ENCODE results near the gene FEZ2. TPM values are rescaled to one million over a fixed set of nuclear protein-coding genes. Genes with fewer than 3 reads are reported as not detected.

FEZ2 gene
- polyA plus RNA-seq, 2 of the 4 experiments (the other 2 are of a cell fraction) = 52.5 to 124 TPM

DNA sequence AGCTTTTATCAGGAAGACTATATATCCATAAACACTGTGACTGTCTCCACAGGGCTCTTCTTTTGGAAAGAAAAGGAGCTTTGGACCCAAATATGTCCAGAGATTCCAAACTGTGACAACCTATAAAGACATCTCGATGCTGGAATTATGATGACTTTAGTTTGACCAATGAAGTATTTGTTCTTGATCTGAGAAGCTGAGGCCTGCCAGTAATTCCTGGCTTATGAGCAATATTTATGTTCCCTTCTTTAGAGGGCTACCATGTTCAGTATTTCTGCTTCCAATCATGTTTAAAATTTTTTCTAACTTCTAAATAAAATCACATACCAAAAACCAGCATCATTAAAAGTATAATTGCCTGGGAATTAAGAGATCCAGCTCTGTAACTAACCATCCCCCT, 41.1 kb downstream of the FEZ2 start:
- ATAC-seq = peak in 1 of 2 experiments; percentile 1; a peak in 2 of 6 replicates
- CTCF ChIA-PET = interaction anchor here (0.8 to 2.3 kb wide), 7 partner anchors 13 to 204 kb away, joined by 3 to 8 read pairs (median 4); no protein-coding TSS in a partner anchor
- 4% methylated on average over 1 of the region's 1 CpG for WGBS (ENCODE audit: missing lambda C conversion rate)
- no peak for DNase-seq (ENCODE audit: low read depth in 1 of 2, low spot score in 1 of 2)
- Histone ChIP-seq H3K9me3 (no peaks in the 10 kb centered on the region), H3K4me3 (no peak overlapping the region), H3K4me1 (peaks cover 40% of the 10 kb centered on the region), H3K27ac (peak overlapping the region; percentile 4 to 12; a peak in 3 of 6 replicates), H3K4me2 (peak overlapping the region; percentile 20; the same call in 2 of the 3 replicates)
- no peak for TF ChIP-seq FOSL2 (IDR thresholded peaks at IDR 0.05)
- TF ChIP-seq FOSL2 (CRISPR knock-in tag; IDR thresholded peaks at IDR 0.05) = peak; percentile 28; the same call in 1 of the 2 replicates
- TF ChIP-seq ZNF302 (CRISPR knock-in tag; IDR thresholded peaks at IDR 0.05) = no peak
- FAIRE-seq = no peak
- POLR2A ChIA-PET = interaction anchor here (1.1 kb wide), 1 partner anchor 95 kb away, joined by 3 read pairs; no protein-coding TSS in a partner anchor

DNA sequence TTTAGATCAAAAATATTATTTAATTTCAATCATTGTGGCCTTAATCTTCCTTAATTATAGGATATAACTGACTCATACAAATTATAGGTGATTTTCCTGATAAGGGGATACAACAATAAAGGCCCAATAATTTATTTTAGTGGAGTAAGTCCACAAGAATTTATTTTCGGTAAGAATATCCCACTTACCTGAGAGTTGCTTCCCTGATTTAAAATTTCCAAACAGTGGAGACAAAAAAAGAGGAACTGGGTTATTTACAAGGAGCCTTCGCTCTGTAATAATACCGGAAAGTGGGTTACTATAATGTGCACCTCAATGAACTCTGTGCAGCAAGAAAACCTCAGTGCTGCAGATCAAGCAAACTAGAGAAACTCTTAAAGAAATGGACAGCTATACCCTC, 42.2 kb downstream of the FEZ2 start:
- Histone ChIP-seq H3K9me3 (no peaks in the 10 kb centered on the region), H3K4me1 (peaks cover 29% of the 10 kb centered on the region), H3K27ac (peak overlapping the region in 1 of 2 experiments; percentile 12; a peak in 3 of 6 replicates), H3K4me2 (no peak overlapping the region), H3K4me3 (no peak overlapping the region)
- DNase-seq (ENCODE audit: low read depth in 1 of 2, low spot score in 1 of 2) (no peak), FAIRE-seq (no peak), ATAC-seq (peak in 1 of 2 experiments; percentile 5; a peak in 1 of 6 replicates)
- ChIA-PET CTCF (interaction anchor here (1.2 to 2.3 kb wide), 3 partner anchors 12 to 108 kb away, joined by 3 to 8 read pairs (median 4); no protein-coding TSS in a partner anchor), POLR2A (no interaction called here)
- WGBS (ENCODE audit: missing lambda C conversion rate) = 92% methylated on average over 3 of the region's 3 CpGs
- no peak for TF ChIP-seq TFCP2L1 (CRISPR knock-in tag; IDR thresholded peaks at IDR 0.05)
- peak; percentile 74; the same call in 1 of the 2 replicates for TF ChIP-seq POLR2AphosphoS2 (conservative IDR thresholded peaks at IDR 0.05; ENCODE audit: low read length)

DNA sequence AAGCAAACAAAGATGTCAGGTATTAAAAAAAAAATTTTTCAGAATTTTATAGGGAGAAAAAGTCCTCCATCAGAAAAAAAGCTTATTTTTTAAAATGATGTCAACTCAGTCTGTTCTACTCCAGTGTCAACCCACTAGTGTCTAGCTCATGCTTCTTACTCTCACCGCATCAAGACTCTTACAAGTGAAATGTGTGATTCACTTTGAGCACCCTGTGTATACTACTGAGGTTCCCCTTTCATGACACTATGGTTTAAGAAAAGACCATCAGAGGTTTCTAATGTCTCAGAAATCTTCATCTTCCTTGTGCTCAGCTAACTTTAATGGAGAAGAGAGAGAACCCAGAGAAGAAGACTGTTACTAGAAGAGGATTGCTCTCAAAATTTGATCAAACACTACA, 43.4 kb downstream of the FEZ2 start:
- TF ChIP-seq, protein P1, sequence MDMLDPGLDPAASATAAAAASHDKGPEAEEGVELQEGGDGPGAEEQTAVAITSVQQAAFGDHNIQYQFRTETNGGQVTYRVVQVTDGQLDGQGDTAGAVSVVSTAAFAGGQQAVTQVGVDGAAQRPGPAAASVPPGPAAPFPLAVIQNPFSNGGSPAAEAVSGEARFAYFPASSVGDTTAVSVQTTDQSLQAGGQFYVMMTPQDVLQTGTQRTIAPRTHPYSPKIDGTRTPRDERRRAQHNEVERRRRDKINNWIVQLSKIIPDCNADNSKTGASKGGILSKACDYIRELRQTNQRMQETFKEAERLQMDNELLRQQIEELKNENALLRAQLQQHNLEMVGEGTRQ (IDR thresholded peaks at IDR 0.05) = no peak
- TF ChIP-seq MYC (IDR thresholded peaks at IDR 0.05; ENCODE audit: borderline replicate concordance, low read length) (no peak), EHMT2 (IDR thresholded peaks at IDR 0.05; ENCODE audit: low read depth) (no peak), RCOR1 (IDR thresholded peaks at IDR 0.05; ENCODE audit: low read depth, low read length) (no peak), BHLHE40 (IDR thresholded peaks at IDR 0.05; ENCODE audit: low read depth, low read length) (no peak), FOSB (CRISPR knock-in tag; IDR thresholded peaks at IDR 0.05) (no peak), NPAS2 (CRISPR knock-in tag; IDR thresholded peaks at IDR 0.05; ENCODE audit: borderline replicate concordance) (no peak), PHF8 (IDR thresholded peaks at IDR 0.05; ENCODE audit: borderline replicate concordance, low read depth) (no peak), RNF2 (IDR thresholded peaks at IDR 0.05; ENCODE audit: borderline replicate concordance, low read depth) (no peak)
- TF ChIP-seq, protein P2, sequence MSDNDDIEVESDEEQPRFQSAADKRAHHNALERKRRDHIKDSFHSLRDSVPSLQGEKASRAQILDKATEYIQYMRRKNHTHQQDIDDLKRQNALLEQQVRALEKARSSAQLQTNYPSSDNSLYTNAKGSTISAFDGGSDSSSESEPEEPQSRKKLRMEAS (IDR thresholded peaks at IDR 0.05) = no peak
- TF ChIP-seq, protein P3, sequence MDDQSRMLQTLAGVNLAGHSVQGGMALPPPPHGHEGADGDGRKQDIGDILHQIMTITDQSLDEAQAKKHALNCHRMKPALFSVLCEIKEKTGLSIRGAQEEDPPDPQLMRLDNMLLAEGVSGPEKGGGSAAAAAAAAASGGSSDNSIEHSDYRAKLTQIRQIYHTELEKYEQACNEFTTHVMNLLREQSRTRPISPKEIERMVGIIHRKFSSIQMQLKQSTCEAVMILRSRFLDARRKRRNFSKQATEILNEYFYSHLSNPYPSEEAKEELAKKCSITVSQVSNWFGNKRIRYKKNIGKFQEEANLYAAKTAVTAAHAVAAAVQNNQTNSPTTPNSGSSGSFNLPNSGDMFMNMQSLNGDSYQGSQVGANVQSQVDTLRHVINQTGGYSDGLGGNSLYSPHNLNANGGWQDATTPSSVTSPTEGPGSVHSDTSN (IDR thresholded peaks at IDR 0.05) = no peak
- ChIA-PET POLR2A (no interaction called here), CTCF (interaction anchor here (1.3 to 1.4 kb wide), 3 partner anchors 14 to 118 kb away, joined by 3 to 4 read pairs (median 4); no protein-coding TSS in a partner anchor)
- Histone ChIP-seq H3K4me1 (peaks cover 22% of the 10 kb centered on the region), H3K4me2 (no peak overlapping the region), H3K4me3 (no peak overlapping the region), H3K27ac (no peak overlapping the region), H3K9me3 (no peaks in the 10 kb centered on the region)
- DNase-seq (ENCODE audit: low read depth in 1 of 2, low spot score in 1 of 2) (no peak), FAIRE-seq (no peak), ATAC-seq (peak in 1 of 2 experiments; percentile 32; a peak in 2 of 6 replicates)
- 98% methylated on average over 1 of the region's 1 CpG for WGBS (ENCODE audit: missing lambda C conversion rate)

DNA sequence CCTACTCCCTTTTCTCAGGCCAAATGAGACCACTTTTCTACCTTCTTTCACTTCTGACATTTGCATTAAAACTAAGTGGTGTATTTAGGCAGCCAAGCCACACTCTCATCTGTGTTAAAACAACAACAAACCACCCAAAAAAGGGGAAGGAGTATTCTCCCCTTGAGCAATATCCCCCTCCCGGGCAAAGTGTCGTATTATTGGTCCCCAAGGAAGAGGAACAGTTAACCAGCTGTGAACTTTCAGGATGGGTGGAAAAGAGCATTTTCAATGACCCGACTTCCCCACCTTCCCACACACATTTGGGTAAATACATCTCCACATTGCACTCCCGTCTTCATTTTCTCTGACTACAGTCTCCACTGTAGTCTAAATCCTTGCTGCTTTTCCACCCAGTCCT, 44.3 kb downstream of the FEZ2 start:
- 76% methylated on average over 4 of the region's 4 CpGs for WGBS (ENCODE audit: missing lambda C conversion rate)
- Histone ChIP-seq H3K4me2 (no peak overlapping the region), H3K9me3 (no peaks in the 10 kb centered on the region), H3K4me1 (peaks cover 22% of the 10 kb centered on the region), H3K4me3 (no peak overlapping the region), H3K27ac (0 out of 6 replicates have a peak overlapping the region, but pooled peaks of 1 of the 2 experiments have one; percentile 21)
- TF ChIP-seq, protein P1 (IDR thresholded peaks at IDR 0.05) = no peak
- TF ChIP-seq EHMT2 (IDR thresholded peaks at IDR 0.05; ENCODE audit: low read depth) (no peak), TP53 (CRISPR knock-in tag; IDR thresholded peaks at IDR 0.05) (no peak), CBX2 (IDR thresholded peaks at IDR 0.05; ENCODE audit: borderline replicate concordance, low read depth) (no peak), RCOR1 (IDR thresholded peaks at IDR 0.05; ENCODE audit: low read depth, low read length) (no peak), EHF (CRISPR knock-in tag; IDR thresholded peaks at IDR 0.05) (no peak), HEYL (CRISPR knock-in tag; IDR thresholded peaks at IDR 0.05) (no peak), ZC3H11A (IDR thresholded peaks at IDR 0.05) (no peak), GATA3 (IDR thresholded peaks at IDR 0.05; ENCODE audit: borderline replicate concordance) (no peak), HOXB13 (CRISPR knock-in tag; IDR thresholded peaks at IDR 0.05; ENCODE audit: low read depth) (no peak), PHF8 (IDR thresholded peaks at IDR 0.05; ENCODE audit: borderline replicate concordance, low read depth) (no peak)
- TF ChIP-seq, protein P4, sequence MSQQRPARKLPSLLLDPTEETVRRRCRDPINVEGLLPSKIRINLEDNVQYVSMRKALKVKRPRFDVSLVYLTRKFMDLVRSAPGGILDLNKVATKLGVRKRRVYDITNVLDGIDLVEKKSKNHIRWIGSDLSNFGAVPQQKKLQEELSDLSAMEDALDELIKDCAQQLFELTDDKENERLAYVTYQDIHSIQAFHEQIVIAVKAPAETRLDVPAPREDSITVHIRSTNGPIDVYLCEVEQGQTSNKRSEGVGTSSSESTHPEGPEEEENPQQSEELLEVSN (IDR thresholded peaks at IDR 0.05; ENCODE audit: borderline replicate concordance, low read depth) = no peak
- FAIRE-seq = no peak
- no peak for DNase-seq (ENCODE audit: low read depth in 1 of 2, low spot score in 1 of 2)
- ATAC-seq = peak in 1 of 2 experiments; percentile 21; a peak in 2 of 6 replicates
- ChIA-PET CTCF (interaction anchor here (0.9 to 1.5 kb wide), 6 partner anchors 13 to 118 kb away, joined by 3 to 5 read pairs (median 4); no protein-coding TSS in a partner anchor), POLR2A (no interaction called here)

Data from A549 (cell line).